HAP-1 (cell line): Measurements from ENCODE around the gene OR51A4.

ENCODE experiments used
- DNase-seq, 2 experiments: peaks; one replicate each; pipeline ENCODE4 v3.0.0-alpha.2; 2016 to 2020; ENCODE audit warnings: low spot score in 2 of 2
- H3K27me3 ChIP-seq: fragments of 250-450 bp; sonication (Bioruptor Pico); 2 replicates; pipeline ENCODE4 v1.5.1; 2020; ENCODE audit warnings: low read depth, mild to moderate bottlenecking, moderate library complexity
- H3K36me3 ChIP-seq: fragments of 250-450 bp; sonication (Bioruptor Pico); replicated peaks from 2 replicates; pipeline ENCODE4 v1.5.1; 2020; ENCODE audit warnings: mild to moderate bottlenecking
- H3K4me1 ChIP-seq: fragments of 250-450 bp; sonication (Bioruptor Pico); 2 replicates; pipeline ENCODE4 v1.5.1; 2020; ENCODE audit warnings: mild to moderate bottlenecking
- H3K4me3 ChIP-seq: fragments of 250-450 bp; sonication (Bioruptor Pico); 2 replicates; pipeline ENCODE4 v1.5.1; 2020; ENCODE audit warnings: mild to moderate bottlenecking, moderate library complexity
- H3K9me3 ChIP-seq: fragments of 250-450 bp; sonication (Bioruptor Pico); 2 replicates; pipeline ENCODE4 v1.5.1; 2020; ENCODE audit warnings: mild to moderate bottlenecking, moderate library complexity
- in situ Hi-C: fragments of 300-500 bp; cut with MboI; formaldehyde crosslinking; loops from 3 replicates; pipeline ENCODE4 v1.14.3; 2020; ENCODE audit warnings: low sequenced_read_pairs, inconsistent platforms, mixed read lengths

Gene OR51A4

DNA sequence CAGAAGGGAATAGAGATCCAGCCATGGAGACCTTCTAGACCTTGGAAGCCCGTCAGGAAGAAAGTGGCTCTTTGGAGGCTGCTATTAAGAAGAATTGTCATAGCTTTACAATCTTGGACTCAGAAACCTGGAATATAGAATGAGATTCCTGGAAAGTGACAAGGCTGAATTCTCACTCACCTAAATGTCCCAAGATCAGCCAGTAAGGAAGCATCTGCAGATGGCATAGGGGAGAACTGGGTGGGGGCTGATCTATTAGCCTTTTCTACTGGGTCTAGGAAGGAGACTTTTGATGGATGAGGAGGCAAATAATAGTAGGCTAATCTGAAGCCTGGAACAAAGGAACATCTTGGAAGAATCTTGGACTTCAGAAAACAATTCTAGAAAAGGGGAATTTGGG, 23.2 kb downstream of the OR51A4 start, which contains the start of gene OR51G1:
OR51G1 (minus strand) TSS at position 101 of the 400 bp plus-strand sequence; CDS start at position 101, 0 bp downstream.
- no peak for DNase-seq
- no peaks in the 10 kb centered on the region for H3K36me3 ChIP-seq
- H3K4me1 ChIP-seq = no peaks in the 10 kb centered on the region
- H3K4me3 ChIP-seq = no peak within 1 kb of the TSS
- H3K9me3 ChIP-seq = no peaks in the 10 kb centered on the region
- H3K27me3 ChIP-seq = no peaks in the 10 kb centered on the region
- in situ Hi-C loops = no loop called here

GRCh38 chr11:4922304-4922703, 25.1 kb downstream of the OR51A4 start:
- no peak for DNase-seq
- no peaks in the 10 kb centered on the region for H3K36me3 ChIP-seq
- H3K9me3 ChIP-seq = no peaks in the 10 kb centered on the region
- H3K4me1 ChIP-seq = no peaks in the 10 kb centered on the region
- H3K27me3 ChIP-seq = no peaks in the 10 kb centered on the region
- no peak overlapping the region for H3K4me3 ChIP-seq
- in situ Hi-C loops = no loop called here

DNA sequence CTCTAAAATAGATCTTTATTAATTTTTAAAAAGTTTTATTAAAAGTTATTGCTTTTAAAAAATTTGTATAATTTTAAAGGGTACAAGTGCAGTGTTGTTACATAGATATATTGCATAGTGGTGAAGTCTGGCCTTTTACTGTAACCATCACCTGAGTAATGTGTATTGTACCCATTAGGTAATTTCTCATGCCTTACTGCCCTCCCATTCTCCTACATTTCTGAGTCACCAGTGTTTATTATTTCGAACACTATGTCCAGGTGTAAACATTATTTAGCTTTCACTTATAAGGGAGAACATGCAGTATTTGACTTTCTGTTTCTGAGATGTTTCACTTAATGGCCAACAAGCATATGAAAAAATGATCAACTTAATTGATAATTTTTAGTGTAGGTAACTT, 25.6 kb downstream of the OR51A4 start:
- H3K9me3 ChIP-seq = no peaks in the 10 kb centered on the region
- no peaks in the 10 kb centered on the region for H3K36me3 ChIP-seq
- no peaks in the 10 kb centered on the region for H3K4me1 ChIP-seq
- H3K27me3 ChIP-seq = no peaks in the 10 kb centered on the region
- DNase-seq = no peak
- in situ Hi-C loops = no loop called here
- H3K4me3 ChIP-seq = no peak overlapping the region

- no peaks in the 10 kb centered on the region for H3K27me3 ChIP-seq
- no peaks in the 10 kb centered on the region for H3K9me3 ChIP-seq
- H3K36me3 ChIP-seq = no peaks in the 10 kb centered on the region
- no peak for DNase-seq
- in situ Hi-C loops = no loop called here
- H3K4me3 ChIP-seq = no peak within 1 kb of the TSS
- H3K4me1 ChIP-seq = no peaks in the 10 kb centered on the region
These were observed 28.2 kb downstream of the OR51A4 start, which contains the start of gene OR51G2 for GRCh38 chr11:4919250-4919649. OR51G2 (minus strand) TSS chr11:4919350; CDS start chr11:4915663, 3,687 bp downstream.

DNA sequence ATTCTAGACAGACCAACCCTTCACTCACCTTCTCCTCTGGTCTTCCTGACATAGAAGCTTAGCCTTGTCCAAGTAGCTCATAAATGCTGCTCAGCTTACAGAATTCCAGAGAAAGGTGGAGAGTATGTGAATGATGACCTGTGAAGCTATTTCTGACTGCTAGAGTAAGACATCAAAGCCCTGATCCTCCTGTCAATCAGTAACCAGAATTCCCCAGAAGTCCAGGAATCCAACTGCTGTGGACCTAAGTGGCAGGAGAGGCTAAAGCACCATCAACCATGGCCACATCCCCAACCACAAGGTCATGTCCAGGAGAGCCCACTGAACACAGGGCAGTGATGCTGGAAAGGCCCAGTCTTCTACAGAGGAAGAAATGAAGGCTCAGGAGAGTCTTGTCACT, 30.8 kb downstream of the OR51A4 start:
- in situ Hi-C loops = no loop called here
- H3K9me3 ChIP-seq = no peaks in the 10 kb centered on the region
- no peaks in the 10 kb centered on the region for H3K27me3 ChIP-seq

DNA sequence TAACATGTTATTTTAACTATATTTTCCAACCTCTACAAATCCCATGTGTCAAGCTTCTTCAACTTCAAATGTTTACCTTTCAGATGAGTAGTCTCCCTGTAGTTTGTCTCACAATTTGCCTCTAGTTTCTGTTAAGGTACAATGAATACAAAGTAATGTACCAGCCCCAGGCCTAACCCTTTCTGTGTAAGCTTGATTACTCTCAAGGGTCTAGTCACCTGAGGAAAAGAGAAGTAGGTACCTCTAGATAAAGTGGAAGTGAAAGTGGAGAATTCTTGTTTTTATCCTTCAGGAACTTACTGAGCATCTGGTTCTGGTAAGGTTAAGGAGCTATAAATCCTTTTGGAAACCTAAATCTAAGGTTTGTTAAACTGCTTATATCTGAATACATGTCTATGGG, 43.9 kb downstream of the OR51A4 start, which contains the start of gene OR51A7:
OR51A7 (plus strand) TSS at position 300 of the 400 bp plus-strand sequence. CDS start 3,587 bp downstream, outside the sequence.
- no peaks in the 10 kb centered on the region for H3K9me3 ChIP-seq
- in situ Hi-C loops = no loop called here
- H3K4me1 ChIP-seq = no peaks in the 10 kb centered on the region
- no peak within 1 kb of the TSS for H3K4me3 ChIP-seq
- no peak for DNase-seq
- H3K36me3 ChIP-seq = no peaks in the 10 kb centered on the region
- H3K27me3 ChIP-seq = no peaks in the 10 kb centered on the region

More for the DNA sequence above, 30.8 kb downstream of the OR51A4 start:
- Histone ChIP-seq H3K4me1 (no peaks in the 10 kb centered on the region), H3K36me3 (no peaks in the 10 kb centered on the region), H3K4me3 (no peak overlapping the region)
- no peak for DNase-seq
